Measurements from ENCODE around the gene OPCML.

Gene OPCML

GRCh38 chr11:133541720-133542095 is 9.4 kb upstream of the OPCML start:
- no peak overlapping the region for H3K4me3 ChIP-seq (ENCODE audit: severe bottlenecking)
- no peaks in the 10 kb centered on the region for H3K4me1 ChIP-seq (ENCODE audit: insufficient read depth, poor library complexity, severe bottlenecking)
- H3K27ac ChIP-seq (ENCODE audit: poor library complexity, severe bottlenecking) = no peak overlapping the region
- no peaks in the 10 kb centered on the region for H3K9me3 ChIP-seq (ENCODE audit: severe bottlenecking)
- ATAC-seq (ENCODE audit: low read depth) (no peak), DNase-seq (ENCODE audit: low spot score) (no peak)
- H3K36me3 ChIP-seq (ENCODE audit: low read depth) = no peaks in the 10 kb centered on the region
- no peak for TF ChIP-seq CTCF (IDR thresholded peaks at IDR 0.05; ENCODE audit: poor library complexity, severe bottlenecking)
- no peaks in the 10 kb centered on the region for H3K27me3 ChIP-seq (ENCODE audit: insufficient read depth, poor library complexity, severe bottlenecking)

- DNase-seq (ENCODE audit: low spot score) (no peak), ATAC-seq (ENCODE audit: low read depth) (no peak)
- Histone ChIP-seq H3K27ac (ENCODE audit: poor library complexity, severe bottlenecking) (no peak overlapping the region), H3K36me3 (ENCODE audit: low read depth) (no peaks in the 10 kb centered on the region), H3K4me3 (ENCODE audit: severe bottlenecking) (no peak overlapping the region), H3K27me3 (ENCODE audit: insufficient read depth, poor library complexity, severe bottlenecking) (no peaks in the 10 kb centered on the region), H3K4me1 (ENCODE audit: insufficient read depth, poor library complexity, severe bottlenecking) (no peaks in the 10 kb centered on the region), H3K9me3 (ENCODE audit: severe bottlenecking) (no peaks in the 10 kb centered on the region)
- no peak for TF ChIP-seq CTCF (IDR thresholded peaks at IDR 0.05; ENCODE audit: poor library complexity, severe bottlenecking)
These were observed 8.9 kb upstream of the OPCML start for GRCh38 chr11:133541021-133541719.

GRCh38 chr11:133536198-133536597 is 3.9 kb upstream of the OPCML start:
- no peak overlapping the region for H3K4me3 ChIP-seq (ENCODE audit: severe bottlenecking)
- ATAC-seq (ENCODE audit: low read depth) = peak; percentile 46; the same call in 2 of the 3 replicates
- H3K27me3 ChIP-seq (ENCODE audit: insufficient read depth, poor library complexity, severe bottlenecking) = peaks cover 9% of the 10 kb centered on the region
- no peaks in the 10 kb centered on the region for H3K4me1 ChIP-seq (ENCODE audit: insufficient read depth, poor library complexity, severe bottlenecking)
- H3K27ac ChIP-seq (ENCODE audit: poor library complexity, severe bottlenecking) = no peak overlapping the region
- no peak for TF ChIP-seq CTCF (IDR thresholded peaks at IDR 0.05; ENCODE audit: poor library complexity, severe bottlenecking)
- H3K9me3 ChIP-seq (ENCODE audit: severe bottlenecking) = no peaks in the 10 kb centered on the region
- no peaks in the 10 kb centered on the region for H3K36me3 ChIP-seq (ENCODE audit: low read depth)
- DNase-seq (ENCODE audit: low spot score) = no peak

- Histone ChIP-seq H3K4me1 (ENCODE audit: insufficient read depth, poor library complexity, severe bottlenecking) (no peaks in the 10 kb centered on the region), H3K9me3 (ENCODE audit: severe bottlenecking) (no peaks in the 10 kb centered on the region), H3K4me3 (ENCODE audit: severe bottlenecking) (no peak overlapping the region), H3K27me3 (ENCODE audit: insufficient read depth, poor library complexity, severe bottlenecking) (peaks cover 14% of the 10 kb centered on the region), H3K27ac (ENCODE audit: poor library complexity, severe bottlenecking) (no peak overlapping the region), H3K36me3 (ENCODE audit: low read depth) (no peaks in the 10 kb centered on the region)
- no peak for TF ChIP-seq CTCF (IDR thresholded peaks at IDR 0.05; ENCODE audit: poor library complexity, severe bottlenecking)
- DNase-seq (ENCODE audit: low spot score) (no peak), ATAC-seq (ENCODE audit: low read depth) (no peak)
These were observed 904 bp upstream of the OPCML start for GRCh38 chr11:133533205-133533604.

- no peak for TF ChIP-seq CTCF (IDR thresholded peaks at IDR 0.05; ENCODE audit: poor library complexity, severe bottlenecking)
- no peak overlapping the region for H3K4me3 ChIP-seq (ENCODE audit: severe bottlenecking)
These were observed 843 bp downstream of the OPCML start for GRCh38 chr11:133531458-133531857.

More at GRCh38 chr11:133531458-133531857, 843 bp downstream of the OPCML start:
- no peak overlapping the region for H3K27ac ChIP-seq (ENCODE audit: poor library complexity, severe bottlenecking)
- H3K36me3 ChIP-seq (ENCODE audit: low read depth) = no peaks in the 10 kb centered on the region
- ATAC-seq (ENCODE audit: low read depth) (no peak), DNase-seq (ENCODE audit: low spot score) (no peak)
- H3K9me3 ChIP-seq (ENCODE audit: severe bottlenecking) = no peaks in the 10 kb centered on the region
- H3K27me3 ChIP-seq (ENCODE audit: insufficient read depth, poor library complexity, severe bottlenecking) = peaks cover 14% of the 10 kb centered on the region
- H3K4me1 ChIP-seq (ENCODE audit: insufficient read depth, poor library complexity, severe bottlenecking) = no peaks in the 10 kb centered on the region
